ENCODE data around the gene KPNA5.
"Not testable (repeated sequence)": the region's sequence is repeated elsewhere in the genome, so short reads cannot be mapped to it uniquely, and the experiment has no call there.

DNA sequence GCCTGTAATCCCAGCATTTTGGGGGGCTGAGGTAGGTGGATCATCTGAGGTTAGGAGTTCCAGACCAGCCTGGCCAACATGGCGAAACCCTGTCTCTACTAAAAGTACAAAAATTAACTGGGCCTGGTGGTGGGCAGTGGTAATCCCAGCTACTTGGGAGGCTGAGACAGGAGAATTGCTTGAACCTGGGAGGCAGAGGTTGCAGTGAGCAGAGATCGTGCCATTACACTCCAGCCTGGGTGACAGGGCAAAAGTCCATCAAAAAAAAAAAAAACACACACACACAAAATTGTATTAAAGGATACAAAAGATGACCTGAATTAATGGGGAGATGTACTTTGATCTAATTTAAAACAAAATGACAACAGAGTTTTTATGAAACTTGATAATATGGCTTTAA, 16.8 kb upstream of the KPNA5 start:
- not testable (repeated sequence) for TF ChIP-seq POLR2AphosphoS5, POLR2A (IDR thresholded peaks at IDR 0.05)
- TF ChIP-seq, protein P1, sequence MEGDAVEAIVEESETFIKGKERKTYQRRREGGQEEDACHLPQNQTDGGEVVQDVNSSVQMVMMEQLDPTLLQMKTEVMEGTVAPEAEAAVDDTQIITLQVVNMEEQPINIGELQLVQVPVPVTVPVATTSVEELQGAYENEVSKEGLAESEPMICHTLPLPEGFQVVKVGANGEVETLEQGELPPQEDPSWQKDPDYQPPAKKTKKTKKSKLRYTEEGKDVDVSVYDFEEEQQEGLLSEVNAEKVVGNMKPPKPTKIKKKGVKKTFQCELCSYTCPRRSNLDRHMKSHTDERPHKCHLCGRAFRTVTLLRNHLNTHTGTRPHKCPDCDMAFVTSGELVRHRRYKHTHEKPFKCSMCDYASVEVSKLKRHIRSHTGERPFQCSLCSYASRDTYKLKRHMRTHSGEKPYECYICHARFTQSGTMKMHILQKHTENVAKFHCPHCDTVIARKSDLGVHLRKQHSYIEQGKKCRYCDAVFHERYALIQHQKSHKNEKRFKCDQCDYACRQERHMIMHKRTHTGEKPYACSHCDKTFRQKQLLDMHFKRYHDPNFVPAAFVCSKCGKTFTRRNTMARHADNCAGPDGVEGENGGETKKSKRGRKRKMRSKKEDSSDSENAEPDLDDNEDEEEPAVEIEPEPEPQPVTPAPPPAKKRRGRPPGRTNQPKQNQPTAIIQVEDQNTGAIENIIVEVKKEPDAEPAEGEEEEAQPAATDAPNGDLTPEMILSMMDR (IDR thresholded peaks at IDR 0.05 in 8 of 11, conservative IDR thresholded peaks at IDR 0.05 in 3 of 11): not testable (repeated sequence)
